ENCODE measurements around the gene COBL. TPM values are rescaled to one million over a fixed set of nuclear protein-coding genes. Genes with fewer than 3 reads are reported as not detected.

Gene COBL
- total RNA-seq, 1 experiment from 2014 or later = 0.39 TPM

DNA sequence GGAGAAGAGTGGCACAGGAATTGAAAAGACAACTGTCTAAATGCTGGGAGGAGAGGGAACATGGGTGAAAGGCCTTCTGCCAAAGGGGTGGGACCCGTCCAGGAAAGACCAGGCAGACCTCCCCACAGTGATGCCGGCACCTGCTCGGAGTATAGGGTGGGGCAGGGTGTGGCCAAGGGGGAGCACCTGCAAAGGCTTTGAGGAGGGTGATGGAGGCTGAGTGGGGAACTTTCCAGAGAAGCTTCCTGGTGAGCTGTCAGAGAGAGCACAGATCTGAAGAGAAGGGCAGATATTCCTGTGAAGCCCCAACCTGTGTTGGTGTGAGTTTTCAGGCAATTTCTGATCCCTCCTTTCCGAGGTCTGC, 270.5 kb downstream of the COBL start:
- intact Hi-C loops (cut with micrococcal nuclease; ENCODE audit: unreplicated experiment) = no loop called here
- no peak overlapping the region for H3K27ac ChIP-seq (ENCODE audit: low read length)

GRCh38 chr7:51045319-51046102, 271.1 kb downstream of the COBL start:
- POLR2A ChIA-PET = no interaction called here
- ATAC-seq = peak; percentile 80
- intact Hi-C loops (cut with micrococcal nuclease; ENCODE audit: unreplicated experiment) (no loop called here), in situ Hi-C loops (cut with HindIII; ENCODE audit: low pct_unique_long_range_greater_than_20kb, low sequenced_read_pairs) (no loop called here)
- TF ChIP-seq TCF7L2 (IDR thresholded peaks at IDR 0.05; ENCODE audit: low read depth, low read length) (0 out of 2 replicates have a peak, but pooled peaks have one; percentile 50), SIN3A (IDR thresholded peaks at IDR 0.05; ENCODE audit: borderline replicate concordance, insufficient read depth, low read depth, low read length) (no peak)
- TF ChIP-seq, protein P1, sequence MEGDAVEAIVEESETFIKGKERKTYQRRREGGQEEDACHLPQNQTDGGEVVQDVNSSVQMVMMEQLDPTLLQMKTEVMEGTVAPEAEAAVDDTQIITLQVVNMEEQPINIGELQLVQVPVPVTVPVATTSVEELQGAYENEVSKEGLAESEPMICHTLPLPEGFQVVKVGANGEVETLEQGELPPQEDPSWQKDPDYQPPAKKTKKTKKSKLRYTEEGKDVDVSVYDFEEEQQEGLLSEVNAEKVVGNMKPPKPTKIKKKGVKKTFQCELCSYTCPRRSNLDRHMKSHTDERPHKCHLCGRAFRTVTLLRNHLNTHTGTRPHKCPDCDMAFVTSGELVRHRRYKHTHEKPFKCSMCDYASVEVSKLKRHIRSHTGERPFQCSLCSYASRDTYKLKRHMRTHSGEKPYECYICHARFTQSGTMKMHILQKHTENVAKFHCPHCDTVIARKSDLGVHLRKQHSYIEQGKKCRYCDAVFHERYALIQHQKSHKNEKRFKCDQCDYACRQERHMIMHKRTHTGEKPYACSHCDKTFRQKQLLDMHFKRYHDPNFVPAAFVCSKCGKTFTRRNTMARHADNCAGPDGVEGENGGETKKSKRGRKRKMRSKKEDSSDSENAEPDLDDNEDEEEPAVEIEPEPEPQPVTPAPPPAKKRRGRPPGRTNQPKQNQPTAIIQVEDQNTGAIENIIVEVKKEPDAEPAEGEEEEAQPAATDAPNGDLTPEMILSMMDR (IDR thresholded peaks at IDR 0.05) = no peak
- Histone ChIP-seq H3K4me3 (ENCODE audit: low read depth in 2 of 2, low read length in 2 of 2) (no peak overlapping the region), H3K27me3 (ENCODE audit: control insufficient read depth, insufficient read depth, low read length) (peaks cover 15% of the 10 kb centered on the region), H3K27ac (ENCODE audit: low read length) (no peak overlapping the region), H3K9me3 (ENCODE audit: control insufficient read depth, insufficient read depth, low read depth, low read length) (no peaks in the 10 kb centered on the region), H3K36me3 (ENCODE audit: control insufficient read depth, insufficient read depth, low read length) (no peaks in the 10 kb centered on the region), H3K4me1 (ENCODE audit: control insufficient read depth, insufficient read depth, low read length) (no peaks in the 10 kb centered on the region)
- CTCF ChIA-PET = no interaction called here
- no TSS peak for BruUV-seq (replicated peaks)
- peak; percentile 83 for DNase-seq (ENCODE audit: low read depth, low spot score)

More for the DNA sequence above, 270.5 kb downstream of the COBL start:
- no peaks in the 10 kb centered on the region for H3K4me1 ChIP-seq (ENCODE audit: control insufficient read depth, insufficient read depth, low read length)
- H3K4me3 ChIP-seq (ENCODE audit: low read depth in 2 of 2, low read length in 2 of 2) = no peak overlapping the region
- DNase-seq (ENCODE audit: low read depth, low spot score) = no peak
- peaks cover 16% of the 10 kb centered on the region for H3K27me3 ChIP-seq (ENCODE audit: control insufficient read depth, insufficient read depth, low read length)
- ChIA-PET CTCF (no interaction called here), POLR2A (no interaction called here)
- H3K9me3 ChIP-seq (ENCODE audit: control insufficient read depth, insufficient read depth, low read depth, low read length) = no peaks in the 10 kb centered on the region
- no peak for TF ChIP-seq SIN3A (IDR thresholded peaks at IDR 0.05; ENCODE audit: borderline replicate concordance, insufficient read depth, low read depth, low read length)
- TF ChIP-seq TCF7L2 (IDR thresholded peaks at IDR 0.05; ENCODE audit: low read depth, low read length) = no peak
- TF ChIP-seq, protein P1 (IDR thresholded peaks at IDR 0.05) = no peak
- no peak for TF ChIP-seq POLR2AphosphoS5 (IDR thresholded peaks at IDR 0.05; ENCODE audit: low read depth, low read length)
- TF ChIP-seq REST (IDR thresholded peaks at IDR 0.05; ENCODE audit: insufficient read depth in 1 of 2, low read depth in 2 of 2, low read length in 1 of 2) = no peak
- no peaks in the 10 kb centered on the region for H3K36me3 ChIP-seq (ENCODE audit: control insufficient read depth, insufficient read depth, low read length)
- in situ Hi-C loops (cut with HindIII; ENCODE audit: low pct_unique_long_range_greater_than_20kb, low sequenced_read_pairs) = no loop called here
- no TSS peak for BruUV-seq (replicated peaks)
- ATAC-seq = peak; percentile 53
